ENCODE measurements around the gene FAM221B.

The FAM221B gene, protein sequence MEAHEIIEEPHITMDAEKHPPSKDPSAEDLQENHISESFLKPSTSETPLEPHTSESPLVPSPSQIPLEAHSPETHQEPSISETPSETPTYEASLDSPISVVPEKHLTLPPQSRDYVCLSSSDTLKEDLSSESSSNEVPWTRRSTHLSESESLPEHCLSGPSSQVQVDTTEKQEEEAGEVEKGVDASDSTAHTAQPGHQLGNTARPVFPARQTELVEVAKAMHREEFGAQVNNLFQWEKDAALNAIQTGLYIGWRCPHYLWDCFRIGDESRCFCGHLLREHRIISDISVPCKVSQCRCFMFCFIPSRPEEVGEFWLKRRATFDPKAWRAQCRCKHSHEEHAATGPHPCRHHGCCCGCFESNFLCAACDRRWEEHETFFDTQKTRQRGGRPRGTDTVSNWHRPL

DNA sequence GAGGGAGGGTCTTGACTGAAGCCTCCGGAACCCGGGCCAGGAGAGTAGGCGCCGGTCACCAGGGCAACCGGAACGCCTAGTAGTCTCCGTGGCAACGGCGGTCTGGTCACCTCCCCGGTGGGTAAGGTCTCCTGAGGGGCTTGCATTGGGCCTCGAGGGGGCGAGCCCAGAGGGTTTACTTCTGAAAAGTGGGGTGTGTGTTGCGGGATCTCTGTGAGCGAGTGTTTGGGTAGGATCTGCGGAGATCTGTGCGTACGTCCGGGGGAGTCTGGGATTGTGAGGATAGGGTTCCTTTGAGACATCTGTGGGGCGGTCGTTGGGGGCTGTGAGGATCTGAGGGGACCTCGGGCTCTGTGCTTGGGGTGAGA lies at the start of gene FAM221B:
FAM221B (minus strand) TSS at position 17 of the 368 bp plus-strand sequence. CDS start 2,571 bp downstream, outside the sequence.
- DNase-seq (ENCODE audit: low read depth in 1 of 2, low spot score in 1 of 2): no peak

DNA sequence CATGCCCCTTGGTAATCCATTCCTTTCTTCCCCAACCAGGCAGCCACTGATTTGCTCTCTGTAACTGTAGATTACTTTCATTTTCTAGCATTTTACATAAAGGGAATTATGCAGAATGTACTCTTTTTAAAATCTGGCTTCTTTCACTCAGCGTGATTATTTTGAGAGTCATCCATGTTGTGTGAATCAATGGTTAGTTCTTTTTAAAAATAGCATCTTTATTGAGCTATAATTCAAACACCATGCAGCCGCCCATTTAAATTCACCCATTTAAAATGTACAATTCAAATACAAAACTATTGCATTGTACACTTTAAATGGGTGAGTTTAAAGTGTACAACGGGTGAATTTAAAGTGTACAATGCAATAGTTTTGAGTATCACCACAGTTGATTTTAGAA lies 44.0 kb upstream of the FAM221B start:
- no peak for DNase-seq (ENCODE audit: low read depth in 1 of 2, low spot score in 1 of 2)

DNA sequence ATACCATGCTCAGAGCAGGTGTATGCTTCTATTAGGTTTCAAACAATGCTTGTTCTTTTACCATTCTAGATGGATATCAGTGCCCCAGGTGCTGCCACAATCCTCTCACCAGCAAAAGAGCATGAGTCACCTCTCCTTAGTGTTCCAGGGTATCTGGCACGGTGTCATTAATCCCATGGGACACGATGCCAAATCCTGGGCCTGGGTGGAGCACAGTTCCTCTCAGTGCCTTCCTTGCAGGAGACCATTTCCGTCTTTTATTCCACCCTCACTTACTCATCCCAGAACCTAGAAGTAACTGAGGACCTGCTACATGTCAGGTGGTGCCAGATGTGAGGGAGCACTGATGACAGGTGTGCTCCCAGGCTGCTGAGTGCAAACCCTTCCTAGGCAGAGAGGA lies 43.0 kb upstream of the FAM221B start:
- DNase-seq (ENCODE audit: low read depth in 1 of 2, low spot score in 1 of 2): no peak

DNA sequence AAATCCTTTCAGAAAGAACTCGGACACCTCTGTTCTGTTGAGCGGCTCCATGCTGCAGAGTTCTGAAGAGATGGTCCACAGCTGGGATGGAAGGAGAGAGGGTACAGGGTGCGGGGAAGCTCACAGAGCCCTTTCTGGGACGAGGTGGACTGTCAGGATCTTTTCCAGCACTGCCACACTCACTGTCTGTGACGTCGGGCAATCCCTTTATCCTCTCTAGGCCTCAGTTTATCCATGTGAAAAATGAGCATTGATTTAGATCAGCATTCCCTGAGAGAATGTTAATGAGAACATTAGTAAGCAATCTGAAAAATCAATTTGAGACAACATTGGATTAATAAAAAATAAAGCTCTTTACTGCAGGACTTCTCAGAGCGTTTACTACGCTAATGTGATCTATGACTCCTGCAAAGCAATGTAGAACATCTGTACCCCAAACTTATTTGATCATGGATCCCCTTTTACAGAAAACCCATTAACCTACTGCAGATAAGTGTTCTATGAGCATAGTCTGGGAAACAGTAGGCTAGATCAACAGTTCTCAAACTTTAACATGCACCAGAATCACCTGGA lies 41.9 kb upstream of the FAM221B start, which contains the start of gene OR13J1:
OR13J1 (minus strand) TSS at position 51 of the 573 bp plus-strand sequence; CDS start at position 51, 0 bp downstream.
- DNase-seq (ENCODE audit: low read depth in 1 of 2, low spot score in 1 of 2): no peak

DNA sequence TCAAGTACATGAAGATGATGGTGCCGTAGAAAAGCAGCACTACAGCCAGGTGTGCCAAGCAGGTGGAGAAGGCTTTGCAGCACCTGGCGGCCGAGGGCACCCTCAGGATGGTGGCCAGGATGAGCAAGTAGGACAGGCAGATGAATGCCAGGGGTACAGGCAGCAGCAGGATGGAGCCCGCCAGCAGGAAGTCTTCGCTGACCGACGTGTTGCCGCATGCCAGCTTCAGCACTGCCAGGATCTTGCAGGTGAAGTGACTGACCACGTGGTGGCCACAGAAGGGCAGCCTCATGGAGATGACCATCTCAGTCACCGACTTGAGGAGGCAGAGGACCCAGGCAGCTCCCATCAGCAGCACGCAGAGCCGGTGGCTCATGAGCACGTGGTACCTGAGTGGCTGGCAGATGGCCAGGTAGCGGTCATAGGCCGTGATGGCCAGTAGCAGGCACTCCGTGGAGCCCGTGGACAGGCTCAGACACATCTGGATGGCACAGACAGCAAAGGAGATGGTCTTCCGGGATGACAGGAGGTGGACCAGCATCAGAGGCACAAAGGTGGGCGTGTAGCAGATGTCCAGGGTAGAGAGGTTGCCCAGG lies 41.2 kb upstream of the FAM221B start:
- no peak for DNase-seq (ENCODE audit: low read depth in 1 of 2, low spot score in 1 of 2)

DNA sequence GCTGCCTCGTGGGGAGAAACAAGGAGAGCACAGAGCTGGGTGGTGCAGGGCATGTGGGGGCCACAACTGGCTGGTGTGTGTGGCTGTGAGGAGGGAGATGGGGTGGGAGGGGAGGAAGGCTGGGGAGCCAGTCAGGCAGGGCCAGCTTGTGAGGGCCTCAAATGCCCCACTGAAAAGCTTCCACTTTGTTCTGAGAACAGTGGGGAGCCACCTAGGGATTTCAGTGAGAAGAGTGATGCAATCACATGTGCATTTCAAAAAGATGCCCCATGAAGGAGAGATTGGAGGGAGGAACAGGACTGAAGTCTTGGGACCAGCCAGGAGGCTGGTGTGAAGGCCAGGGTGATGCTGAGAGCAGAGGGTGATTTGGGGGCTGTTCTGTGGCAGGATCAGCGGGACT lies 40.4 kb upstream of the FAM221B start:
- no peak for DNase-seq (ENCODE audit: low read depth in 1 of 2, low spot score in 1 of 2)

DNA sequence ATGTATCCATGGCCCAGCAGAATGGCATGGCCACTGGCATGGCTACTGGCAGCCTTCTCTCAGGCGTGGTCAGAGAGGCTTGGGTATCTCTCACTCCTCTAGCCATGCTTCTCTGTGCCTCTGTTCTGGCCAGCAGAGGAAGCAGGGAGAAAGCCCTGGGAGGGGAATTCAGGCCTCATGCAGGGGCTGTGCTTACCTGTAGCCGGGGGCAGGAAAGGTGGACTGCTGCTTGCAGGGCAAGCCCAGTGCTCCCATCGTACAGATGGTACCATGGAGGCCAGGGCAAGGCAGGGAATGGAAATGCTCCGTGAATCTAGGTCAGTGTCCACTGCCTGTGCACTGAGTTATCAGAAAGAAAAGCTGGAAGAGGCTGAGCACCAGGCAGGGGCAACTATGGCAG lies 39.0 kb upstream of the FAM221B start:
- DNase-seq (ENCODE audit: low read depth in 1 of 2, low spot score in 1 of 2): no peak

DNA sequence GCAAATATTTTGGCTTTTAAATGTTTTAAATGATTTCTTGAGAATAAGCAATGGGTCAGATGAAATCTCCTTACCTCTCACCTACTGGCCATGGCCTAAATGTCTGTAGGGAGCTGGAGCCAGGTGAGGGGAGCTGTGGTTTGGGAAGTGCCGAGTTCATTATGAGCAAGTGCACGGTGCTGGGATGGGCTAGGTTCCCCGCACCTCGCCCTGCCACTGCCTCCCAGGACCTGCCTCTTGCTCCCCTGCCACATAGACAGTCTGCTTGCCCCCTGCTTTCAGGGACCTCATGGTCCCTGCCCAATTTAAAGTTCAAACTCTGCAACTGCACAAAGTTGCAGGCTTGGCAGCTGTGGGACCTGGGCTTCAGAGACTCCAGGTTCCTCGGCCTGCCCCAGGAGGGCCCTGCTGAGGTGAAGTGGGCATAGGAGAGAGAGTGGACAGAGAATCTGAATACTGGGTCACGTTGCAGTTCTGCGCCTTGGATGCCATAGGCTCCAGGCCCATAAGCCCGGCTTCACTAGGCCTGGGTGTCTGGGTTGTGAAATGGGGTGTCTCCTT lies 36.2 kb upstream of the FAM221B start:
- no peak for DNase-seq (ENCODE audit: low read depth in 1 of 2, low spot score in 1 of 2)

DNA sequence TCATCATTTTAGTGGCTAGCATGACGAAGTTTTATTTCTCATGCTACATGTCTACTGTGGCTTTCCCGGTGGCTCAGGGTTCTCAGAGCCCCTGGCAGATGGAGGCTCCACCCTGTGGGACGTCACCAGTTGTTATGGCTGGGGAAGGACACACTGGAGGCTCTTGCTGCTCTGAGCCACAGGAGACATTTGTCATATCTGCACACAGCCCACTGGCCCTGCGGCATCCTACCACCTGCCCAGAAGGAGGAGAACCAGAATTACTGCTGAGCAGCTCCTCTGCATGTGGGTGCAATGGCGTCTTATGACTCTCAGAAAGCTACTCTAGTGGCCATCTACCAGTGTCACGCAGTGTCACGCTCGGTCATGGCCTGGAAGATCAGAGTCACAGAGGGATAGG lies 35.1 kb upstream of the FAM221B start:
- no peak for DNase-seq (ENCODE audit: low read depth in 1 of 2, low spot score in 1 of 2)

DNA sequence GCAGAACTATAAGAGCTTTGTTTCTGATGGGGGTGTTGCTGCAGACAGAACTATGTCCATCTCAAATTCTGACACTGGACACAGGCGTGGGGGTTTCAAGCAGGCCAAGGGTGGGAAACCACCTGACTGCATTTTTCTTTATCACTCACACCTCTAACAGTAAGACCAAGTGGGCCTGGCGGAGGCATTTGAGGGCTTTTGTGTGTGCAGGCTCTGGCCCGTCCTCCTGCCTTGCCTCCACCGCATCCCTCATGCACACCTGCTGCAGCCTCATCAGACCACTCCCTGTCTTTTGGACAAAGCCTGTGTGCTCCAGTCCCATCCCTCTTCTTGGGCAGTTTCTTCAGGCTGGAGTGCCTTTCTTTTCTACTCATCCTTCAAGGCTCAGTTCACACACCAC lies 33.8 kb upstream of the FAM221B start:
- DNase-seq (ENCODE audit: low read depth in 1 of 2, low spot score in 1 of 2): no peak

DNA sequence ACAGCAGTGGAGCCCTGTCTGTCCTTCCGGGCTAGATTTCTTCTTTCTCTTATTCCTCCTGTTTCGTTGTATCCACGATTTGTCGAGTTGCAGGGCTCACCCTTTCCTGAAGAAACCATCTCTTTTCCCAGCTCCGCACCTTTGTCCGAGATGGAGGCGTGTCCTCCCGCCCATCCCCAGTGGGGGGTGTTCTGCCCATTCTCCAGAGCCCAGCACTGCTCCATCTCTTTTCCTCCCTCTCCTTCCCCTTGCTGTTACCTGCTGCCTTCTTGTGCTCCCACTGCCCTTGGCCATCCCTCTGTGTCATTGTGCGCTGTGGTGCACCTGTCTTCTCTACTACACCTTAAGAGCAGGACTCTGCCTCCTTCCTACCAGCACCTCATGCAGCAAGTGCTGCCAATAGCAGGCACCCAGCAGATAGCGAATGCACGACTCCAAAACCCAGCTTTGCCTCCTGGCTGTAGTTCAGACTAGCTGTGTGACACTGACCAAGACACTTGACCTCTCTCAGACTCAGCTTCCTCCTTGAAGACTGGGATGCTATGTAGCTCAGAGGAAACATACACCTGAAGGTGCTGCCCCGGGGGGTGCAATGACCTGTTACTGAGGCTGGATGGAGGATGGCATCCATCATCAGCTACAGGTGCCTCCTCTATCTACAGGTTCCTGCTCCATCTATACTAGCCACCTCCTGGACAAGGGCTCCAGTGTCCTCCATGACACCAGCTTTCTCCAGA lies 32.8 kb upstream of the FAM221B start:
- DNase-seq (ENCODE audit: low read depth in 1 of 2, low spot score in 1 of 2): no peak

DNA sequence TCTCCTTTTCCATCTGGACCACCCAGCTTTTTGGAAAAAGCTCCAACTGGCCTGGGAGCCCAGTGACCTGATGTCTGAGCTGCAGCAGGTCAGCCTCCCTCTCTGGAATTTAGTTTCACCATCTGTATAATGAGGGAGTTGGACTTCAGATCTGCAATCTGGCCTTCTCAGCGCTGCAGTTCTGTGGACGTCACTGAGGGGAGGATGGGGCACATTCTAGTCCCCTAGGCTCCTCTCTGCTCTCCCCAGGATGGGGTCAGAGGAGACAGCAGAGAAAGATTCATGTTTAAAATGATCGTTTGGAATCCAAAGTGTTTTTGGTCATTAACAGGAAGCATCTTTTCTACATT lies 31.4 kb upstream of the FAM221B start:
- no peak for DNase-seq (ENCODE audit: low read depth in 1 of 2, low spot score in 1 of 2)

DNA sequence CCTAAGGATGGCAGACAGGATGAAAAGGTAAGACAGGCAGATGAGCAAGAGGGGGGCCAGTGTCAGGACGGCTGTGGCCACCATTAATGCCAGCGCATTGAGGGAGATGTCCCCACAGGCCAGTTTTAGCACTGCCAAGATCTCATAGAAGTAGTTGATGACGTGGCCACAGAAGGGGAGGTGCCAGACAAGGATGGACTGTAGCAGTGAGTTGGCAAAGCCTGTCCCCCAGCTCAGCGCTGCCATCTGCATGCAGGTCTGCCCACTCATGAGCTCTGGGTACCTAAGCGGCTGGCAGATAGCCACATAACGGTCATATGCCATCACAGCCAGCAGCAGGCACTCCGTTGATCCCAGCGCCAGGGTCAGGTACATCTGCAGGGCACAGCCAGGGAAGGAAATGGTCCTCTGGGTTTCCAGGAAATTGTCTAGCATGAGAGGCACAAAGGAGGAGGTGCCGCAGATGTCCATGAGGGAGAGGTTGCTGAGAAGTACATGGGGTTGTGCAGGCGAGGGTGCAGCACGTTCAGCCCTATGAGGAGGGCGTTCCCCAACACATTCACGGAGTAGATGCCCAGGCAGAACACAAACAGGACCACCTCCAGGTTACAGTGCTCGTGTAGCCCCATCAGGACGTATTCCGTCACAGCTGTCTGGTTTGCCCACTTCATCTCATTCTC lies 30.9 kb upstream of the FAM221B start:
- DNase-seq (ENCODE audit: low read depth in 1 of 2, low spot score in 1 of 2): no peak

DNA sequence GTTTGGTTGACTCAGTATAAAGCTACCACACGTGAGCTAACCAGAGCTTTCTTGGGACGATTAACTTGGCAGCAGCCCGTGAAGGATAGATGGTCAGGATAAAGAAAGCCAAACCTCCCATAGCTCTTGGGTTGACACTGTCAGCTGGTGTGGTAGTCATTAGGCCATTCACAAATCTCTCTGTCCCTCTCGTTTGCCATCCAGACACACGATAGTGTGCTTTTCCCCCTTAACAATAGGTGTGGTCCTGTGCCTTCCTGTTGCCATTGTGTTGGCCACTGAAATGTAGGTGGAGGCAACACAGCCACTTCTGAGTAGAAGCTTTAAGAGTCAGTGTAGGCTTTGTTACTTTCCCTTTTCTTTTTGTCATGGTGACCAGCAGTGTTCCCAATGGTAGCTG lies 29.9 kb upstream of the FAM221B start:
- no peak for DNase-seq (ENCODE audit: low read depth in 1 of 2, low spot score in 1 of 2)

DNA sequence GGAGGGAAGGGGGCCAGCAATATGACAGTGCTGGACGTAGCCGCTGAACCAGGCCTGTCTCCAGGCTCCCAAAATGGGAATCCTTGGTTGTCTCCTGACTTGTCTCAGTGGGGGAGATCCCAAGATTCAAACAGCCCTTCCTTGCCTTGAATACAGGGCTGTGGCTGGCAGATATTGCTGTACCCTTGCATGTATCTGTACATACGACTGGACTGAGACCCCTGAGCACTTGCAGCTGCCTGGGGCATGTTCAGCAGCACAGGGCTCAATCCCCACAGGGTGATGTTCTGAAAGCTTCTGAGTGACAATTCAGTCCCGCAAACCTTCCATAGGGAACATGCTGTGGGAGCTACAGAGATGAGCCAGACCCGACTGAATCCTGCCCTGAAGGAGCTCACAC lies 28.4 kb upstream of the FAM221B start:
- no peak for DNase-seq (ENCODE audit: low read depth in 1 of 2, low spot score in 1 of 2)

DNA sequence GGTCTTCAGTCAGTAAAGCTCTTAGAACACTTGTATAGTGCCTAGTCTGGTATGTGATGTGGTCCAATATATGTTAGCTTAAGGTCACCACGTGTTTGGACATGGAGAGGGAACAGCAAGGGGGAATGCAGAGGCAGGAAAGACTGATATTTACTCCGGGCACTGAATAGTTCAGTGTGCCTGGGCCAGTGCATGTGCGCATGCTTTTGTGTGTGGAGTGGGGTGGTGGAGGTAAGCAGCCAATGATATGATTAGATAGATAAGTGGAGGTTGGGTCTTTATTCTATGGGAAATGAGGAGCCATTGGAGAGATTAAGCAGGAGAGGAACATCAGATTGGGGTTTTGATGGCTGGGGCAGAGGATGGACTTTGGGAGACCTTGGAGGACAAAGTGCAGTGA lies 27.7 kb upstream of the FAM221B start:
- DNase-seq (ENCODE audit: low read depth in 1 of 2, low spot score in 1 of 2): no peak

DNA sequence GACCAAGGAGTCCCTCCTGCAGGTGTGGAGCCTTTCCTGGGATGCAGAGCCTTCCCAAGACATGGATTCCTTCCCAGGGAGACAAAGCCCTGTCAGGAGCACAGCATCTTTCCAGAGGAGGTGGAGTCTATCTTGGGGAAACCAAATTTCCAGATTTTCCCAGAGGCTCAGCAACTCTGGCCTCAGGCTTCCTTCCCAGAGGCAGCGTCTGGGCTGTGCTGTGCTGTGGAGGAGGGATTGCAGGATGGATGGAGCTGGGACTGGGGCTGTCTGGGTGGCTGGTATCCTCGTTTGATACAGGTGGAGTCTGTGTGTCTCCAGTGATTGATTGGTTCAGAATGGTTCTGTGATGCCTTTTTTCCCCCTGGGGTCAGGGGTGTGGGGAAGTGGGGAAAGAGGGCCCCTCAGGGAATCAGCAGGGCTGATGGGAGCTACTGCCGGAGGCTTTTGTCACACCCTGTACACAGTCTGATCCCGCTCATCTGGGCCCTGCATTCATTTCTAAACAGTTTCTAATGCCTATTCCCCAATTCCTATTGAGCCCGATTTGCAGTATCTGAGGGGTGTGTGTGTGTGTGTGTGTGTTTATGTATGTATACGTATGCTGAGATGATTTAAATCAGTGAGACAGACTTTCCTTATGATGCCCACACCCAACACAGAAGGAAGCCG lies 25.7 kb upstream of the FAM221B start:
- DNase-seq (ENCODE audit: low read depth in 1 of 2, low spot score in 1 of 2): no peak

DNA sequence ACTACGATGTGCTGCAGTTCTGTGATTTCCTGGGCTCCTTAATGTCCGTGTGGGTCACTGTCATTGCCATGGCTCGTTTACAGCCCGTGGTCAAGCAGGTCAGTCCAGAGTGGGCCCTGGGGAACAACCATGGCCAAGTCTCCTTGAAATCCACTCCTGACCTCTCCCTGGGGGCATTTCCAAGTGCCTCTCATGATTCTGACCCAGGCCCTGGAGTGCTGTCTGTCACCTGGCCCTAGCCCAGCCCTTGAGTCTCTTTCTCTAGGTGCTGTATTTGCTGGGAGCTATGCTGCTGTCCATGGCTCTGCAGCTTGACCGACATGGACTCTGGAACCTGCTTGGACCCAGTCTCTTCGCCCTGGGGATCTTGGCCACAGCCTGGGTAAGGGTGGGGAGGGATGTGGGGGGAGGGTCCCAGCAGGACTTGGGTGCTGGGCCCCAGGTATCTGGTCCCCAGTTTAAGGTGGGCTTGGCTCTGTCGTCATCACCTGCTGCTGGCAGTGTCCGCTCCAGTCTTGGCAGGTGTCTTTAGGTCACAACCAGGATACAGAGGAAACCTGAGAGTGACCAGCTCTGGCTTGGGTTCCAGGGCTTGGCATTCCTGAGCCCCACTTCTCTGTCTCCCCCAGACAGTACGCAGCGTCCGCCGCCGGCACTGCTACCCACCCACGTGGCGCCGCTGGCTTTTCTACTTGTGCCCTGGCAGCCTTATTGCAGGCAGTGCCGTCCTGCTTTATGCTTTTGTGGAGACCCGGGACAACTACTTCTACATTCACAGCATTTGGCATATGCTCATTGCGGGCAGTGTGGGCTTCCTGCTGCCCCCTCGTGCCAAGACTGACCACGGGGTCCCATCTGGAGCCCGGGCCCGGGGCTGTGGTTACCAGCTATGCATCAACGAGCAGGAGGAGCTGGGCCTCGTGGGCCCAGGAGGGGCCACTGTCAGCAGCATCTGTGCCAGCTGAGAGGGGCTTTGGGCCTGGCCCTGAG lies 24.6 kb upstream of the FAM221B start:
- DNase-seq (ENCODE audit: low read depth in 1 of 2, low spot score in 1 of 2): no peak

DNA sequence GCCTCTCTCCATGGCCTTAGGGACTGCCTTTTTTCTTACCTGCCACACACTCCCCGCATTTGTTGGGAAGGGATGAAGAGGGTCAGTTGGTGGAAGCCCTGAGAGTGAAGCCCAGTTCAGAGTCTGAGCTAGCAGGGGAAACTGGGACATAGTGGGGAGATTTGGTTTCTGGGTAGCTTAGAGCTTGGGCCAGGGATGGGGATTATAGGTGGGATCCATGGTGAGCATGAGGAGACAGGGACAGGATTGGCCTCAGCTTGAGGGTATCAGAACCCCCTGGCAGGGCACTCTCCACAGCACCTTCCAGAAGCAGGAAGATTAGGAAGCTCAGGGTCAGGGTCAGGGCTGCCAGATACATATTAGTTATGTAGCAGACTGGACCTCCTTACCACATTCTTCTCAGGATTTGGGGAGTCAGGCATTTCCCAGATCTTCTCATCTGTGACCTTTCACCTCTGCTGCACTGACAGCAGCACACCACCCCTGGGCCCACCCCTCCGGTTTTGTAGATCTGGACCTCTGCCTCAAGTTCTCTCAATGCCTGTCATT lies 23.8 kb upstream of the FAM221B start:
- DNase-seq (ENCODE audit: low read depth in 1 of 2, low spot score in 1 of 2): no peak
